ENCODE data around the gene ZNF792.
"Not testable (repeated sequence)": the region's sequence is repeated elsewhere in the genome, so short reads cannot be mapped to it uniquely, and the experiment has no call there.

Gene ZNF792

DNA sequence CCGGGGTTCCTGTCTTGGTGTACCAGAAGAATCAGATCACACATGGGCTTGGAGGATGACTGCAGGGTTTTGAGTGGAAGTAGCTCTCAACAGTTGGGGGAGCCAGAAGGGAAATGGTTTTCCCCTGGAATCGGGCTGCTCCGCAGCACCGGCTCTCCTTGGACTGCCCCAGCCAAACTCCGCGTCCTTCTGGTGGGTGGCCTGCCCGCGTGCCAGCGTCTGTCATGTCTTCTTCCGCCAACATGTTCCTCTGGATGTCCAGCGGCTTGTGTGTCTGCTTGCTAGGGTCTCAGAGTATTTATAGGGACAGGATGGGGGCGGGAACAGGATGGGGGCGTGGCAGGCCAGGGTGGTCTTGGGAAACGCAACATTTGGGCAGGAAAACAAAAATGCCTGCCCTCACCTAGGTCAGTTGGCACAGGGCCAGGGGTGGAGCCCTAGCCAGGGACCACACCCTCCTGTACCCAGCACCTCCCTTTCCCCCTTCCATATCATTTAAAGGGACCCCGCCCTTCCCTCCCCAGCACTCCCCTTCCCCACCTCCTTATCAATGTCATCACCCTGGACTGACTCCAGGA lies 38.7 kb downstream of the ZNF792 start:
- in situ Hi-C loops (cut with HindIII; ENCODE audit: low pct_unique_long_range_greater_than_20kb, low sequenced_read_pairs), result no loop called here
- TF ChIP-seq JUND (IDR thresholded peaks at IDR 0.05; ENCODE audit: low read depth), result no peak
- no peak for DNase-seq (ENCODE audit: low read depth in 1 of 2, low spot score in 1 of 2)

DNA sequence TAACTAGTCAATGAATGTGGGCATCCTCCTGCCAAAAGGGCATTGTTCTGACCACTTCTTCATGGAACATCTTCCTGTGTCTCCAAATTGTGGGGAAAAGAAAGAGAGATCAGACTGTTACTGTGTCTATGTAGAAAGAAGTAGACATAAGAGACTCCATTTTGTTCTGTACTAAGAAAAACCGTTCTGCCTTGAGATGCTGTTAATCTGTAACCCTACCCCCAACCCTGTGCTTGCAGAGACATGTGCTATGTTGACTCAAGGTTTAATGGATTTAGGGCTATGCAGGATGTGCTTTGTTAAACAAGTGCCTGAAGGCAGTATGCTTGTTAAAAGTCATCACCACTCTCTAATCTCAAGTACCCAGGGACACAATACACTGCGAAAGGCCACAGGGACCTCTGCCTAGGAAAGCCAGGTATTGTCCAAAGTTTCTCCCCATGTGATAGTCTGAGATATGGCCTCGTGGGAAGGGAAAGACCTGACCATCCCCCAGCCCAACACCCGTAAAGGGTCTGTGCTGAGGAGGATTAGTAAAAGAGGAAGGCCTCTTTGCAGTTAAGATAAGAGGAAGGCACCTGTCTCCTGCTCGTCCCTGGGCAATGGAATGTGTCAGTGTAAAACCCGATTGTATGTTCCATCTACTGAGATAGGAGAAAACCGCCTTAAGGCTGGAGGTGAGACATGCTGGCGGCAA lies 43.8 kb downstream of the ZNF792 start:
- DNase-seq (ENCODE audit: low read depth in 1 of 2, low spot score in 1 of 2); in situ Hi-C loops (cut with HindIII; ENCODE audit: low pct_unique_long_range_greater_than_20kb, low sequenced_read_pairs): not testable (repeated sequence)

DNA sequence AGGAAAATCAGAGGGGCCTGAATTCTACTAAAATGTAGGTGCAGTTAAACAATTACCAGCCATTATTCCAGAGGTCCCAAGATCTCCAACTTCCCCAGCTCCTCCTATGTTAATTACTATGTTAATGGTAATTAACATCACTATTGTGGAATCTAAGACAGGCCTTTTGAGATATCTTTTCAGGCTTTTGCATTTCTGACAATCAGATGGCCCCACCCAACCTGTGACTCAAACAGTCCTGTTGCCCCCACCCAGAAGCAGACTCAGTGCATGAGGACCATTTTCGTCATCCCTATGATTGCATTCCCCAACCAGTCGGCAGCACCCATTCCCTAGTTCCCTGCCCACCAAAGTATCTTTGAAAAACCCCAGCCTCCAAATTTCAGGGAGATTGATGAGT lies 45.8 kb downstream of the ZNF792 start:
- TF ChIP-seq JUND (IDR thresholded peaks at IDR 0.05; ENCODE audit: low read depth), result no peak
- in situ Hi-C loops (cut with HindIII; ENCODE audit: low pct_unique_long_range_greater_than_20kb, low sequenced_read_pairs), result no loop called here
- DNase-seq (ENCODE audit: low read depth in 1 of 2, low spot score in 1 of 2), result no peak

DNA sequence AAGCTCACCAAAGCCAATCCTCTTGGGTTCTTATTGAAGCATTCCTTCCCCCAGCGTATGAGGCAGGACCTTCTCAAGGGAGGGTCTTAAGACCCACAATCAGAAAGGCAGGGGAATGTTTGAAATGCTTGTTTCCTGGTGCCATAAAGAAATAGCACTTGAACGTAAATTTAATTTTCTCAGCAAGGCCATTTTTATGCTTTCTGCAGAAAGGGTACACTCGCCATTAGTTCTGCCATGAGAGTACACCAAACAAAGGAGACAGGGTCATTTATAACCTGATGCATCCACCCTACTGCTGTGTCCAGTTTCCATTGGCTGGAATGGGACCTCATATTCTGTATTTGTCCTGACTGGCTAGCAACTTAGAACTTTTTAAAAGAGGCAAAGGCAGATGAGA lies 46.9 kb downstream of the ZNF792 start:
- in situ Hi-C loops (cut with HindIII; ENCODE audit: low pct_unique_long_range_greater_than_20kb, low sequenced_read_pairs); DNase-seq (ENCODE audit: low read depth in 1 of 2, low spot score in 1 of 2): not testable (repeated sequence)

DNA sequence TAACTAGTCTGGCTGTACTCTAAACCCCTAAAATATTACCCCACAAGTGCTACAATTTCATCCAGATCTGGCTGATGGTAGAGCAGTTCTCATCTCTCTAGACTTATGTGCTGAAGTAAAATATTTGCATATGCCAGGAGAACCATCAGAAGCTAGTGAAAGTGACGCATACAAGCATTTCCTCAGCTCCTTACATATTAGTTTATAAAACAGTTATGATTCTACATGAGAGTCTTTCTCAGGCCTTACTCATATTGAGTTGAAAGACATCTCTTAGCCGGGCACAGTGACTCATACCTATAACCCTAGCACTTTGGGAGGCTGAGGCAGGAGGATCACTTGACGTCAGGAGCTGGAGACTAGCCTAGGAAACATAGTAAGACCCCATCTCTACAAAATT lies 53.3 kb downstream of the ZNF792 start:
- in situ Hi-C loops (cut with HindIII; ENCODE audit: low pct_unique_long_range_greater_than_20kb, low sequenced_read_pairs), result no loop called here
- TF ChIP-seq JUND (IDR thresholded peaks at IDR 0.05; ENCODE audit: low read depth), result no peak
- no peak for DNase-seq (ENCODE audit: low read depth in 1 of 2, low spot score in 1 of 2)

All from T47D (cell line).